ENCODE results near the gene PTH. TPM values are rescaled to one million over a fixed set of nuclear protein-coding genes. Genes with fewer than 3 reads are reported as not detected.

The PTH gene
- total RNA-seq, 1 experiment from 2014 or later = not detected

- peak; percentile 6 for DNase-seq (ENCODE audit: low read depth, low spot score)
- no peaks in the 10 kb centered on the region for H3K4me1 ChIP-seq (ENCODE audit: control insufficient read depth in 1 of 2, insufficient read depth in 2 of 2, low read length in 2 of 2)
- POLR2A ChIA-PET = no interaction called here
Observed at GRCh38 chr11:13535819-13536218, 40.0 kb upstream of the PTH start.

DNA sequence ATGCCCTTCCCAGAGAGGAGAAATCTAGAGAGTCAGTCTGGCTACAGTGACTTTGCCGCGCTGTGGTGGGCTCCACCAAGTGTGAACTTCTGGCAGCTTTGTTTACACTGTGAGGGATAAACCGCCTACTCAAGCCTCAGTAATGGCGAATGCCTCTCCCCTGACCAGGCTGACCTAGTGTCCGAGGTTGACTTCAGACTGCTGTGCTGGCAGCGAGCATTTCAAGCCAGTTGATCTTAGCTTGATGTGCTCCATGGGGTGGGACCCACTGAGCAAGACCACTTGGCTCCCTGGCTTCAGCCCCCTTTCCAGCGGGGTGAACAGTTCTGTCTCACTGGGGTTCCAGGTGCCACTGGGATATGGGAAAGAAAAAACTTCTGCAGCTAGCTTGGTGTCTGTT lies 38.6 kb upstream of the PTH start:
- CTCF ChIA-PET = no interaction called here
- TF ChIP-seq ELF1 (IDR thresholded peaks at IDR 0.05; ENCODE audit: borderline replicate concordance, low read depth) = no peak
- TF ChIP-seq RAD21 (IDR thresholded peaks at IDR 0.05; ENCODE audit: low read depth) = no peak
- no peak for TF ChIP-seq EGR1 (IDR thresholded peaks at IDR 0.05; ENCODE audit: low read depth)
- TF ChIP-seq, protein P1, sequence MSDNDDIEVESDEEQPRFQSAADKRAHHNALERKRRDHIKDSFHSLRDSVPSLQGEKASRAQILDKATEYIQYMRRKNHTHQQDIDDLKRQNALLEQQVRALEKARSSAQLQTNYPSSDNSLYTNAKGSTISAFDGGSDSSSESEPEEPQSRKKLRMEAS (IDR thresholded peaks at IDR 0.05) = no peak
- no peak for TF ChIP-seq EZH2phosphoT487 (IDR thresholded peaks at IDR 0.05; ENCODE audit: borderline replicate concordance)
- TF ChIP-seq EZH2 (IDR thresholded peaks at IDR 0.05) = no peak
- TF ChIP-seq TCF7L2 (IDR thresholded peaks at IDR 0.05; ENCODE audit: borderline replicate concordance, extremely low read depth, insufficient read depth, insufficient read length) = no peak
- TF ChIP-seq SIN3A (IDR thresholded peaks at IDR 0.05; ENCODE audit: low read depth) = no peak
- TF ChIP-seq POLR2A (IDR thresholded peaks at IDR 0.05; ENCODE audit: borderline replicate concordance, extremely low read depth, insufficient read depth, insufficient read length) = no peak
- no peak for TF ChIP-seq ATF3 (IDR thresholded peaks at IDR 0.05)
- no peak for TF ChIP-seq POLR2AphosphoS5 (IDR thresholded peaks at IDR 0.05; ENCODE audit: low read depth, low read length)
- TF ChIP-seq, protein P2, sequence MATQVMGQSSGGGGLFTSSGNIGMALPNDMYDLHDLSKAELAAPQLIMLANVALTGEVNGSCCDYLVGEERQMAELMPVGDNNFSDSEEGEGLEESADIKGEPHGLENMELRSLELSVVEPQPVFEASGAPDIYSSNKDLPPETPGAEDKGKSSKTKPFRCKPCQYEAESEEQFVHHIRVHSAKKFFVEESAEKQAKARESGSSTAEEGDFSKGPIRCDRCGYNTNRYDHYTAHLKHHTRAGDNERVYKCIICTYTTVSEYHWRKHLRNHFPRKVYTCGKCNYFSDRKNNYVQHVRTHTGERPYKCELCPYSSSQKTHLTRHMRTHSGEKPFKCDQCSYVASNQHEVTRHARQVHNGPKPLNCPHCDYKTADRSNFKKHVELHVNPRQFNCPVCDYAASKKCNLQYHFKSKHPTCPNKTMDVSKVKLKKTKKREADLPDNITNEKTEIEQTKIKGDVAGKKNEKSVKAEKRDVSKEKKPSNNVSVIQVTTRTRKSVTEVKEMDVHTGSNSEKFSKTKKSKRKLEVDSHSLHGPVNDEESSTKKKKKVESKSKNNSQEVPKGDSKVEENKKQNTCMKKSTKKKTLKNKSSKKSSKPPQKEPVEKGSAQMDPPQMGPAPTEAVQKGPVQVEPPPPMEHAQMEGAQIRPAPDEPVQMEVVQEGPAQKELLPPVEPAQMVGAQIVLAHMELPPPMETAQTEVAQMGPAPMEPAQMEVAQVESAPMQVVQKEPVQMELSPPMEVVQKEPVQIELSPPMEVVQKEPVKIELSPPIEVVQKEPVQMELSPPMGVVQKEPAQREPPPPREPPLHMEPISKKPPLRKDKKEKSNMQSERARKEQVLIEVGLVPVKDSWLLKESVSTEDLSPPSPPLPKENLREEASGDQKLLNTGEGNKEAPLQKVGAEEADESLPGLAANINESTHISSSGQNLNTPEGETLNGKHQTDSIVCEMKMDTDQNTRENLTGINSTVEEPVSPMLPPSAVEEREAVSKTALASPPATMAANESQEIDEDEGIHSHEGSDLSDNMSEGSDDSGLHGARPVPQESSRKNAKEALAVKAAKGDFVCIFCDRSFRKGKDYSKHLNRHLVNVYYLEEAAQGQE (IDR thresholded peaks at IDR 0.05; ENCODE audit: low read depth) = no peak

More at GRCh38 chr11:13535819-13536218, 40.0 kb upstream of the PTH start:
- Histone ChIP-seq H3K27me3 (ENCODE audit: insufficient read depth, low read length) (no peaks in the 10 kb centered on the region), H2AFZ (ENCODE audit: low read depth, low read length, poor library complexity, severe bottlenecking) (no peak overlapping the region), H3K9me3 (ENCODE audit: control insufficient read depth in 1 of 2, insufficient read depth in 1 of 2, low read depth in 1 of 2, low read length in 2 of 2) (peaks cover 0 to 7% of the 10 kb centered on the region in 2 experiments; a peak in 1 of 4 replicates), H3K9ac (ENCODE audit: low read length) (no peak overlapping the region), H3K36me3 (ENCODE audit: control insufficient read depth in 1 of 2, insufficient read depth in 2 of 2, low read length in 2 of 2) (no peaks in the 10 kb centered on the region), H3K4me3 (replicated peaks in 1 of 2; ENCODE audit: low read depth in 1 of 2, low read length in 2 of 2) (no peak overlapping the region), H4K20me1 (ENCODE audit: insufficient read depth) (no peaks in the 10 kb centered on the region), H3K9me2 (ENCODE audit: insufficient read depth) (no peaks in the 10 kb centered on the region), H3K27ac (ENCODE audit: low read depth, low read length) (no peak overlapping the region), H3K4me2 (ENCODE audit: low read length) (no peak overlapping the region), H3K79me2 (ENCODE audit: insufficient read depth, low read length) (no peaks in the 10 kb centered on the region)
- intact Hi-C loops (cut with micrococcal nuclease) = no loop called here
- BruUV-seq (replicated peaks) = no TSS peak
- CTCF ChIA-PET = no interaction called here
- RAD21 ChIA-PET (ENCODE audit: low non-redundant PET in 1 of 2, low total read pairs in 2 of 2, uncharacterized antibody in 2 of 2, unreplicated experiment in 2 of 2) = no interaction called here
- ATAC-seq = peak; percentile 55
- TF ChIP-seq, protein P3, sequence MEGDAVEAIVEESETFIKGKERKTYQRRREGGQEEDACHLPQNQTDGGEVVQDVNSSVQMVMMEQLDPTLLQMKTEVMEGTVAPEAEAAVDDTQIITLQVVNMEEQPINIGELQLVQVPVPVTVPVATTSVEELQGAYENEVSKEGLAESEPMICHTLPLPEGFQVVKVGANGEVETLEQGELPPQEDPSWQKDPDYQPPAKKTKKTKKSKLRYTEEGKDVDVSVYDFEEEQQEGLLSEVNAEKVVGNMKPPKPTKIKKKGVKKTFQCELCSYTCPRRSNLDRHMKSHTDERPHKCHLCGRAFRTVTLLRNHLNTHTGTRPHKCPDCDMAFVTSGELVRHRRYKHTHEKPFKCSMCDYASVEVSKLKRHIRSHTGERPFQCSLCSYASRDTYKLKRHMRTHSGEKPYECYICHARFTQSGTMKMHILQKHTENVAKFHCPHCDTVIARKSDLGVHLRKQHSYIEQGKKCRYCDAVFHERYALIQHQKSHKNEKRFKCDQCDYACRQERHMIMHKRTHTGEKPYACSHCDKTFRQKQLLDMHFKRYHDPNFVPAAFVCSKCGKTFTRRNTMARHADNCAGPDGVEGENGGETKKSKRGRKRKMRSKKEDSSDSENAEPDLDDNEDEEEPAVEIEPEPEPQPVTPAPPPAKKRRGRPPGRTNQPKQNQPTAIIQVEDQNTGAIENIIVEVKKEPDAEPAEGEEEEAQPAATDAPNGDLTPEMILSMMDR (IDR thresholded peaks at IDR 0.05 in 2 of 3, conservative IDR thresholded peaks at IDR 0.05 in 1 of 3; ENCODE audit: borderline replicate concordance in 1 of 3, insufficient read depth in 1 of 3, low read depth in 2 of 3, low read length in 2 of 3) = peak; percentile 16 to 35 (median 24); a peak in 1 of 6 replicates
- no peak for TF ChIP-seq JUND (IDR thresholded peaks at IDR 0.05)
- TF ChIP-seq RAD21 (IDR thresholded peaks at IDR 0.05; ENCODE audit: low read depth) = peak; percentile 42; the same call in 1 of the 2 replicates

More for the DNA sequence above, 38.6 kb upstream of the PTH start:
- Histone ChIP-seq H2AFZ (ENCODE audit: low read depth, low read length, poor library complexity, severe bottlenecking) (no peak overlapping the region), H3K4me2 (ENCODE audit: low read length) (no peak overlapping the region), H3K9me3 (ENCODE audit: control insufficient read depth in 1 of 2, insufficient read depth in 1 of 2, low read depth in 1 of 2, low read length in 2 of 2) (peaks cover 0 to 7% of the 10 kb centered on the region in 2 experiments; a peak in 1 of 4 replicates), H3K27me3 (ENCODE audit: insufficient read depth, low read length) (no peaks in the 10 kb centered on the region), H3K27ac (ENCODE audit: low read depth, low read length) (no peak overlapping the region), H3K79me2 (ENCODE audit: insufficient read depth, low read length) (no peaks in the 10 kb centered on the region), H3K36me3 (ENCODE audit: control insufficient read depth in 1 of 2, insufficient read depth in 2 of 2, low read length in 2 of 2) (no peaks in the 10 kb centered on the region), H3K4me1 (ENCODE audit: control insufficient read depth in 1 of 2, insufficient read depth in 2 of 2, low read length in 2 of 2) (no peaks in the 10 kb centered on the region), H3K9ac (ENCODE audit: low read length) (no peak overlapping the region), H3K4me3 (replicated peaks in 1 of 2; ENCODE audit: low read depth in 1 of 2, low read length in 2 of 2) (no peak overlapping the region), H4K20me1 (ENCODE audit: insufficient read depth) (no peaks in the 10 kb centered on the region), H3K9me2 (ENCODE audit: insufficient read depth) (no peaks in the 10 kb centered on the region)
- RAD21 ChIA-PET (ENCODE audit: low non-redundant PET in 1 of 2, low total read pairs in 2 of 2, uncharacterized antibody in 2 of 2, unreplicated experiment in 2 of 2) = no interaction called here
- POLR2A ChIA-PET = no interaction called here
- ATAC-seq (no peak), DNase-seq (ENCODE audit: low read depth, low spot score) (no peak)
- no TSS peak for BruUV-seq (replicated peaks)
- intact Hi-C loops (cut with micrococcal nuclease) = no loop called here

Data from HCT116 (cell line).